A673 (cell line): ENCODE data around the gene C3orf18. TPM values are rescaled to one million over a fixed set of nuclear protein-coding genes. Genes with fewer than 3 reads are reported as not detected.

ENCODE experiments used
- BruUV-seq: library from RNA; stranded (reverse); fragments of 400-500 nt; replicated peaks from 2 replicates; lab custom pipeline; 2021; lab: Mats Ljungman, UMichigan
- CTCF ChIA-PET: fragments of 300-600 bp; sonication (Branson Sonifier 250); formaldehyde crosslinking; loops from one replicate; lab custom pipeline; 2022; ENCODE audit warnings: antibody characterized with exemption; lab: Charles Lee
- POLR2A ChIA-PET: fragments of 300-600 bp; sonication (Branson Sonifier 250); formaldehyde crosslinking; loops from one replicate; lab custom pipeline; 2022; ENCODE audit warnings: antibody characterized with exemption; ENCODE audit not compliant: low non-redundant PET; lab: Charles Lee
- DNase-seq: peaks from one replicate; pipeline ENCODE4 v3.0.0-alpha.2; 2015; ENCODE audit warnings: low spot score
- H3K27ac ChIP-seq: fragments of 200-600 bp; sonication (generic); 2 replicates; pipeline ENCODE4 v1.5.1; 2016; ENCODE audit warnings: mixed run types, low read depth, mild to moderate bottlenecking, mixed read lengths, antibody characterized with exemption, low read length; ENCODE audit not compliant: poor library complexity, severe bottlenecking
- H3K27me3 ChIP-seq: fragments of 200-600 bp; sonication (generic); replicated peaks from 2 replicates; pipeline ENCODE4 v1.6.1; 2017; ENCODE audit warnings: mixed run types, low read depth, mild to moderate bottlenecking, mixed read lengths, antibody characterized with exemption, low read length; ENCODE audit not compliant: insufficient read depth, poor library complexity
- H3K36me3 ChIP-seq: fragments of 200-600 bp; sonication (generic); 2 replicates; pipeline ENCODE4 v1.6.1; 2016; ENCODE audit warnings: mixed run types, mild to moderate bottlenecking, mixed read lengths, antibody characterized with exemption, low read length; ENCODE audit not compliant: insufficient read depth, poor library complexity, severe bottlenecking
- H3K4me1 ChIP-seq: fragments of 200-600 bp; sonication (generic); 2 replicates; pipeline ENCODE4 v1.6.1; 2017; ENCODE audit warnings: mixed run types, mild to moderate bottlenecking, mixed read lengths, antibody characterized with exemption, low read length; ENCODE audit not compliant: insufficient read depth, poor library complexity, severe bottlenecking
- H3K4me3 ChIP-seq: fragments of 200-600 bp; sonication (generic); 2 replicates; pipeline ENCODE4 v1.5.1; 2016; ENCODE audit warnings: low read depth, mixed run types, mild to moderate bottlenecking, mixed read lengths, low read length; ENCODE audit not compliant: poor library complexity, severe bottlenecking
- H3K9me3 ChIP-seq: fragments of 200-600 bp; sonication (generic); 2 replicates; pipeline ENCODE4 v1.6.1; 2016; ENCODE audit warnings: mixed run types, low read depth, mild to moderate bottlenecking, mixed read lengths, antibody characterized with exemption, low read length; ENCODE audit not compliant: poor library complexity, severe bottlenecking
- CTCF ChIP-seq: fragments of 300-800, 200-600 bp; sonication (generic); conservative IDR thresholded peaks from 2 replicates; pipeline ENCODE4 v1.5.1; 2017; ENCODE audit warnings: low read depth, mild to moderate bottlenecking, antibody characterized with exemption, low read length, moderate library complexity, mixed read lengths
- EZH2 ChIP-seq: fragments of 200-600 bp; sonication (generic); IDR thresholded peaks from 2 replicates; pipeline ENCODE4 v1.6.1; 2017; ENCODE audit warnings: borderline replicate concordance, low read depth, mild to moderate bottlenecking, mixed read lengths, antibody characterized with exemption, low read length; ENCODE audit not compliant: poor library complexity, severe bottlenecking
- intact Hi-C: fragments of 100-400 bp; cut with micrococcal nuclease; formaldehyde crosslinking; loops from one replicate; pipeline ENCODE4 v1.10.0; 2022; ENCODE audit not compliant: unreplicated experiment
- total RNA-seq: library from RNA; stranded (reverse); gene quantifications from 2 replicates; pipeline ENCODE4 v1.2.3, GENCODE V29; 2021

The C3orf18 gene
- total RNA-seq, 1 experiment from 2014 or later: 1.5 TPM

GRCh38 chr3:50542177-50543034, 25.1 kb downstream of the C3orf18 start:
- Histone ChIP-seq H3K4me1 (no peaks in the 10 kb centered on the region), H3K36me3 (no peaks in the 10 kb centered on the region), H3K27me3 (no peaks in the 10 kb centered on the region), H3K27ac (no peak overlapping the region), H3K4me3 (no peak overlapping the region), H3K9me3 (no peaks in the 10 kb centered on the region)
- CTCF ChIA-PET: interaction anchor here (0.5 to 1.2 kb wide), 3 partner anchors 106 to 195 kb away, joined by 3 to 11 read pairs (median 3); no protein-coding TSS in a partner anchor
- TF ChIP-seq EZH2: no peak
- TF ChIP-seq CTCF: peak; percentile 67
- POLR2A ChIA-PET: no interaction called here
- peak; percentile 48 for DNase-seq
- BruUV-seq: no TSS peak
- intact Hi-C loops: loop anchor here (2.0 to 5.0 kb wide), 3 partner anchors 106 to 190 kb away; partner anchors contain the start of genes CYB561D2 and NPRL2

GRCh38 chr3:50539356-50540286, 27.9 kb downstream of the C3orf18 start:
- no peaks in the 10 kb centered on the region for H3K4me1 ChIP-seq

More at GRCh38 chr3:50539356-50540286, 27.9 kb downstream of the C3orf18 start:
- ChIA-PET CTCF (no interaction called here), POLR2A (no interaction called here)
- no TSS peak for BruUV-seq
- Histone ChIP-seq H3K9me3 (no peaks in the 10 kb centered on the region), H3K36me3 (no peaks in the 10 kb centered on the region), H3K27me3 (no peaks in the 10 kb centered on the region), H3K27ac (no peak overlapping the region), H3K4me3 (no peak overlapping the region)
- intact Hi-C loops: loop anchor here (5.0 kb wide), 2 partner anchors 167 to 187 kb away; partner anchors contain the start of genes CYB561D2 and NPRL2
- TF ChIP-seq CTCF (no peak), EZH2 (no peak)
- no peak for DNase-seq
